NCI-H2107 treated with DMSO at 0.1 percent for 48 hours (cell line): ENCODE results near the gene SDC3.

Experiments
- DNase-seq: peaks from one replicate; lab custom pipeline; 2025; ENCODE audit not compliant: unreplicated experiment; lab: John Stamatoyannopoulos, UW

Gene SDC3

DNA sequence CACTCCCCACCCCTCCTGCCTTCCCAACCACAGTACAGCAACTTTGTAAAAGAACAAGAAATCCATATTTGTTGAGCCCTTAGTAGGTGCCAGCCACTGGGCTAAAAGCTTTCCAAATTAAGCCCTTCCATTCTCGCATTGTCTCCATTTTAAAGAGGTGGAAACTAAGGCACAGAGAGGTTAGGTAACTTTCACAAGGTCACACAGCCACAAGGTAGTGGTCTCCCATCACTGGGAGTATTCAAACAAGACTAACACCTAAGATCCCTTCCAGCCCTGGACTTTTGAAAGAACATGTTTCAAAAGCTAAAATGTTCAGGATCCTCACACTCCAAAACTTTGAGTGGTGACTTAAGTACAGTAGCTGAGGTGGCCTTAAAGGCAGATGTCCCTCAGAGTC, 3.2 kb downstream of the SDC3 start:
- DNase-seq = no peak

- DNase-seq = no peak
These were observed 3.6 kb downstream of the SDC3 start for GRCh38 chr1:30904962-30905335.

DNA sequence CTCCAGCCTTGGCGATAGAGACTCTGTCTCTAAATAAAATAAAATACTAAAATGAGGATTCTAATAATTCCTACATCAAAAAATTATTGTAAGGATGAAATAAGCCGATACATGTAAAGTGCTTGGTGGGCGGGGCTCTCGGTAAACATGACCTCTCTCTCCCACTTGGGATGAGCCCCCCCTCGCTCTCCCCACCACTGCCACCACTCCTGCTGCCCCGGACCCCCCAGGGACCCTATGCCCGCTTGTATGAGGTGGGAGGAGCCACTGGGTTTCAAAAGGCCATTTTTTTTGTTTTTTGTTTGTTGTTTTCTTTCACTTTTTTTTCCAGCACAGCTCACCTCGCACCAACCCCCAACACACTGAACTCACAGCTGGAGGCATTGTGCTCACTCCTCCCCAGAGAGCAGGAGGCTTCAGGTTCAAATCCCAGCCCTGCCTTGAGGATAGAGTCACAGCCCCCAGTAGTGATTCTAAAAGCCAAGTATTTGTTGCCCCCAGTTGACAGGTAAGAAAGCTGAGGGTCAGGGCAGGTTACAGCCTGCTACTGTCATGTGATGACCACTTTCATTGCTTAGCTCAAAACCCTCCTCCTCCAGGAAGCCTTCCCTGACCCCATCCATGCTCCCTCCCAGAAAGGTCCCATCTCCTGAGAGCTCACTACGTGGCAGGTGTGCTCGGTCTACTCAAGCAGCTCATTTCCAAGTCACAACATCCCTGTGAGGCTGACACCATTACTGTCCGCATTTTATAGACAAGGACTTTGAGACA, 4.2 kb downstream of the SDC3 start:
- no peak for DNase-seq

DNA sequence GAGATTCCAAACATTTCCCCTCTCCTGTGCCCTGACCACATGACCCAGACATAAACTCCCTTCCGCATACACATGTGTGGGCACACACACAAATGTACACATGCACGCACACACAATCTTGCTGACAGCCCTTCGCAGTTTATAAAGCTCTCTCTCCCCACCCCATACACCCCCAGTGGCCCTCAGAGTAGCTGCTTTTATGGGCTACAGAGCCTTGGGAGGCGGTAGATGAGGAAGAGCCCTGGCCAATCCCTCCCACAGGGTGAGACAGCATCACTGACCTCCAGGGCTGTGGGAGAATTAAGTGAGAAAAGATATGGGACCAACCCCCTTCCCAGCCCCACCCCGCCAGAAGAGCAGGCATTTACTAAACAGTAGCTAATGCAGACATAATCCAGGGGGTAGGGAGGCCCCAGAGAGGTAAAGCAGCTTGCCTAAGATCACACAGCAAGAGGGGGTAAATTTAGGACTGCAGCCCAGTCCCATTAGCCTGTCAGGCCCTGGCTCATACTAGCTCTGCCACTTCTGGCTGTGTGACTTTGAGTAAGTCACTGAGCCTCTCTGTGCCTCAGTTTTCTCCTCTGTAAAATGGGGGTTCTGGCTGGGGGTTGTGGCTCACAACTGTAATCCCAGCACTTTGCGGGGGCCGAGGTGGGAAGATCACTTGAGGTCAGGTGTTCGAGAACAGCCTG, 5.1 kb downstream of the SDC3 start:
- DNase-seq = no peak

- DNase-seq = no peak
These were observed 5.8 kb downstream of the SDC3 start for GRCh38 chr1:30902593-30903290.

- DNase-seq = no peak
These were observed 6.6 kb downstream of the SDC3 start for GRCh38 chr1:30901798-30902581.

DNA sequence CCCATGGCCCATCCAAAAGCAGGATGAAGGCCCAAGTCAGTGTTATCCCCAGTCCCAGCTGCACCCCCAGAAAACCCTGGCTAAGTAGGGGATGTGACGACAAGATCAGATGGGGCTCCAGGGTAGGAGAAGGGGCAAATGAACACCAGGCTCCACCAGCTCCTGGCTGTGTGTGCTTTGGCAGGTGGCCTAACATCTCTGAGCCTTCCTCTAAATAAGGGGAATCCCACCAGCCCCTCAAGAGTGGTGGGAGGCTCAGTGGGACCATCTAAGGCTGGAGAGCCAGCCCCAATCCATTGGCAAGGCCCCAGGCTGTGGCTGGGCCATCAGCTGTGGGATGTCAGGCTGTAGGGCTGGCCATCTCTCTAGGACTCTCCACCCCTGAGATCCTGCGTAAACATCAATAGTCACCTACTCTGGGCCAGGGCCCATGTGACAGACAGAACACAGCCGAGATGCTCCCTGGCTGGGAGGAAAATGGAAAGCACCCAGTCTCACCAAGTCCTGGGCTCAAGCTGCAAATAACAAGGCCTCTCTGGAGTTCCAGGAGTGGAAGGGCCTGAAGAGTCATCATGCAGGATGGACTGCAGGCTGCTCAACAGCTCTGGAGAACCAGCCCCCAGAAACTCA, 7.5 kb downstream of the SDC3 start:
- DNase-seq = no peak

DNA sequence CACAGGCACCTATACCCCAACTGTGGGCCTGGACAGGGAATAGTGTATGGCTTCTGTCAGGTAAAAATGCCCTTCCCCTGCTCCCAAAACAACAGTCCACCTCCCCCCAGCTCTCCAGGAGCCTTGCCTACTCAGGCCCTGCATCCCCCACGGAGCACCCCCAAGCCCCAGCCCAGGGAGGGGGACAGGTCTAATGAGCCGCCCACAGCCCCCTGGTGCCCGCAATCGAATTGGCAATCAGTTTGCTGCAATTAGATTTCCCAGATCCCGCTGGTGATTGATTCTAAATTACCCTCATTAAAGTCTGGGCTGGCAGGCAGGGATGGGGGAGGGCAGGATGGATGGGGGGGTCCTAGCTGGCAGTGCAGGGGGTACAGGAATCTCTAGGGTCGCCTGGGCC, 8.1 kb downstream of the SDC3 start:
- DNase-seq = no peak

GRCh38 chr1:30899577-30900389, 8.8 kb downstream of the SDC3 start:
- DNase-seq = peak; percentile 56

DNA sequence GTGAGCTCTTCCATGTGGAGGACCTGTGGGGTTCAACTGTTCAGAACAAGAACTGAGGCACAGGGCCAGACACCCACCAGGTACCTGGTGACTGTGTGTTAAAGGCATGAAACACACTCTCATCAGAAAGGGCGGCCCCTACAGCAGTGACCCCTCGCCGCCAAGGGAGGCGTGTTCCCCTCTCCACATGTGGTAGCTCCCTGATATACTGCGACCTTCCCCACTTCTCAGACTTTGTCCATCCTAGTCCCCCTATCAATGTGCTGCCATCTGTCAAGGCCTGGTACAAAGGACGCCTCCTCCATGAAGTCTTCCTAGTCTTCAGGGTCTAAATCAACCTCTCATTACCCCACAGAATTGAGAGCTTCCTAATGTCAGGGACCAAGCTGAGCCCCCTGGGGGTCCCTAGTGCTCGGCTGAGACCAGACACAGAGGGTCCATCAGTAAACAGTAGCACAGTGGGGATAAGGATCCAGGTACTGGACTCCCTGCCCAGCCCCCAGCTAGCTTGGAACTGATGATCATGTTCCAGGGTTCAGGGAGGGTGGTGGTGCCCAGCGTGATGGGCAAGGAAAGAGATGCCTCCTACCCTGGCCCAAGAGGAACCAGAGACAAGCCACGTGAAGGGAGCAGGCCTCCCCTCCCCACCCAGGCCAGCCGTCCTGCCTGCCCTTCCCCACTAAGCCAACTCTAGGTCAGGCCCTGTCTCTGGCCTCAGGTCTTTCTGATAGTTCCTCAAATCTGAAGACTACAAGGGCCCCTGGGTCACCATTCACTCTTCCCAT, 10.3 kb downstream of the SDC3 start:
- DNase-seq = no peak

DNA sequence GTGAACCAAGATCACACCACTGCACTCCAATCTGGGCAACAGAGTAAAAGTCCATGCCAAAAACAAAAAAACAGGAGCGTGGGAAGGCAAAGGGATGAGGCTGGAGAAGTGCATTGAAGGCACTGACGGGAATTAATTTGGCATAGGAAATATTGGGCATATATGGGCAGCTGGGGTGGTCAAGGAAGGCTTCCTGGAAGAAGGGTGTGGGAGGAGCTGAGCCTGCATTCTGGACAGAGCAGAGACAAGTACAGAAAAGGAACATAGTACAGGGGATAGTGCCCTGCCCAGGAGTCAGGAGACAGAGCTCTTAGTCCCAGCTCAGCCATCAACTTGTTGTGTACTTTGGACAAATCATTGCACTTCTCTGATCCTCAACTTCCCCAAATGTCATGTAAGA, 11.7 kb downstream of the SDC3 start:
- no peak for DNase-seq

- peak; percentile 68 for DNase-seq
These were observed 12.5 kb downstream of the SDC3 start for GRCh38 chr1:30895944-30896660.

GRCh38 chr1:30895382-30895943, 13.1 kb downstream of the SDC3 start:
- DNase-seq = no peak

GRCh38 chr1:30894508-30894973, 14.0 kb downstream of the SDC3 start:
- no peak for DNase-seq

DNA sequence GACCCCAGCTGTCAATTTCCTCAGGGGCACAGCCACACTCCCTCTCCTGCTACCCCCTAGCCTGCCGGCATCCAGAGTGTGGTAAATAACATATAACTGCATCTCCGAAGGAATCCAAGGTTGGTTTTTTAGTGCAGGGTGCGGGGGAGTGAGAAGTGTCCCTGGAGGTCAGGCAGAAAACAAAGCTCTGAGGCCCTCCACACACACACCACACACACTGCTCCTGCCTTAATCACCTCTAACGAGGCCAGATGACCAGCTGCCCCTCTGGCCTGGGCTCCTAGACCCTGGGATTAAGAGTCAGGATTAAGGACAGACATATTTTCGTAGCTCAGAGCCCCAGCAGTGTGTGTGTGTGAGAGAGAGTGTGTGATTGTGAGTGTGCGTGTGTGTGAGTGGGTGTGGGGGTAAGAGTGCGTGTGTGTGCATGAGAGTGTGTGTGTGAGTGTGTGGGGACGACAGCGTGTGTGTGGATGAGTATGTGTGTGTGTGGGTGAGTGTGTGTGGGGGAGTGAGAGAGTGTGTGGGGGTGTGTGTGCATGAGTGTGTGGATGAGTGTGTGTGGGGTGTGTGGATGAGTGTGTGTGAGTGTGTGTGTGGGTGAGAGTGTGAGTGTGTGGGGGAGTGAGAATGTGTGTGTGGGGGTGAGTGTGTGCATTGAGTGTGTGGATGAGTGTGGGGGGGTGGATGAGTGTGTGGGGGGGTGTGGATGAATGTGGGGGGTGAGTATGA, 14.6 kb downstream of the SDC3 start:
- no peak for DNase-seq

DNA sequence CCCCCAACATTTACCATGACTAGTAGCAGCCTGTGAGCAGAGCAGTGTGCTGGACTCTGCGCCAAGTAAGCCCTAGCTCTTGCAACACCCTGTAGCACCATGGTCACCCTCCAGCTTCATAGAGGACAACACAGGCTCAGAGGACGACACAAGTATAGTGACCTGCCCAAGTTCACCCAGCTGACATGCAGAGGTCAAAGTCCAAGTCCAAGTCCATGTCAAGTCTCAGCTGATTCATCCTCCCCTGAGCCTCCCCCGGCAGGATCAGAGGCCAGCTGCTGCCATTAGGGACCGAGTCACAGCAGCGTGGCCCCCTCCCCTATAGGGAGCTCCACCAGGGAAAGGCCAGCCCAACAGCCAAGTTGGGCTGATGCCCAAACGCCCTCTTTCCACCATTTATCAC, 15.9 kb downstream of the SDC3 start:
- DNase-seq = no peak

- no peak for DNase-seq
These were observed 17.4 kb downstream of the SDC3 start for GRCh38 chr1:30891227-30891552.
